ENCODE results near the gene CPSF6. TPM values are rescaled to one million over a fixed set of nuclear protein-coding genes. Genes with fewer than 3 reads are reported as not detected.
"Not testable (repeated sequence)": the region's sequence is repeated elsewhere in the genome, so short reads cannot be mapped to it uniquely, and the experiment has no call there.

CPSF6 gene
- polyA plus RNA-seq, 4 donors, result 85.3 to 115 (median 109) TPM

DNA sequence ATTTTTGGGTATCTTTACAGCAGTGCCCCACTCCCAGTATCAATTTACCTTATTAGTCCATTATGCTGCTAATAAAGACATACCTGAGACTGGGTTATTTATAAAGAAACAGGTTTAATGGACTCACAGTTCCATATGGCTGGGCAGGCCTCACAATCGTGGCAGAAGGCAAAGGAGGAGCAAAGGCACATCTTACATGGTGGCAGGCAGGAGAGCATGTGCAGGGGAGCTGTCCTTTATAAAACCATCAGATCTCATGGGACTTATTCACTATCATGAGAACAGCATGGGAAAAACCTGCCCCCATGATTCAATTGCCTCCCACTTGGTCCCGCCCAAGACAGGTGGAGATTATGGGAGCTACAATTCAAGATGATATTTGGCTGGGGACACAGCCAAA is 77.9 kb downstream of the CPSF6 start:
- DNase-seq (ENCODE audit: low read depth in 4 of 4, low spot score in 3 of 4), result not testable (repeated sequence)

DNA sequence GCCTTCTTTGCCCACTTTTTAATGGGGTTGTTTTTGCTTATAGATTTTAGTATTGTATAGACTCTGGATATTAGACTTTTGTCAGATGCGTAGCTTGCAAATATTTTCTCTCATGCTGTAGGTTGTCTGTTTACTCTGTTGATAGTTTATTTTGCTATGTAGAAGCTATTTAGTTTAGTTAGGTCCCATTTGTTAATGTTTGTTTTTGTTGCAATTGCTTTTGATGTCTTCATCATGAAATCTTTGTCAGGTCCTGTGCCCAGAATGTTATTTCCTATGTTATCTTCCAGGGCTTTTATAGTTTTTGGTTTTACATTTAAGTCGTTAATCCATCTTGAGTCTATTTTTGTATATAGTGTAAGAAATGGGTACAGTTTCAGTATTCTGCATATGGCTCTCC is 78.9 kb downstream of the CPSF6 start:
- DNase-seq (ENCODE audit: low read depth in 4 of 4, low spot score in 3 of 4), result no peak

DNA sequence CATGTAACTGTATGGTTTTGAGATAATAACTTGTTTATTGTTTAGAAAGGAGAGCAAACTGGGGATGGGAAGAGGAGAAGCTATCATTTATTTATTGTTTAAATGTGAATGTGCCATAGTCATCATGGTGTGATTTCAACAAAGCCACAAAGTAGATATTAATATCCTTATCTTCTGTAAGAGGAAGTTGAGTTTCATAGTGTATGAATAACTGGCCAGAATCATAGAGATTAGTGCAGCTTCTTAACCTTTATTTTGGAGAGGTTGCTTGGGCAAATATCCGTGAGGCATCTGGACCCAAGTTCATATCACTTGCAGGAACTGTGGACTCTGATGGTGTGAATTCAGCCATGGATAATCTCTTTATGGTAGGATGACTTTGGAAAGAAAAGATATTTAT is 82.0 kb downstream of the CPSF6 start:
- DNase-seq (ENCODE audit: low read depth in 4 of 4, low spot score in 3 of 4), result no peak

Other genes with a start within 250 kb of the CPSF6 start
- gene LYZ, start 108.8 kb downstream of the CPSF6 start, polyA plus RNA-seq (ENCODE audit: insufficient read length in 4 of 4), result 10 to 100 TPM; 19.9 to 33.3 (median 26.6) TPM
- 10 to 100 TPM; 22.1 to 38.4 (median 29.5) TPM for gene YEATS4, start 120.2 kb downstream of the CPSF6 start, polyA plus RNA-seq (ENCODE audit: insufficient read length in 4 of 4)
- 10 to 100 TPM; 42.7 to 54.7 (median 48.8) TPM for gene FRS2, start 230.8 kb downstream of the CPSF6 start, polyA plus RNA-seq (ENCODE audit: insufficient read length in 4 of 4)